Stomach (tissue), 4 donors: ENCODE data around the gene MET.

ENCODE experiments used
- POLR2AphosphoS5 ChIP-seq, 3 donors: sonication (generic); formaldehyde crosslinking; IDR thresholded peaks; one replicate each; pipeline ENCODE4 v1.6.1; 2016; ENCODE audit warnings: antibody characterized with exemption in 3 of 3
- TF ChIP-seq, protein P1 (sequence below), 7 experiments: fragments of 450-650 bp in 4 of 7; fragments of 200-600 bp in 3 of 7; sonication (generic) in 3 of 7; IDR thresholded peaks; one replicate each; pipeline ENCODE4 v1.5.1; 2016 to 2019; ENCODE audit warnings: antibody characterized with exemption in 7 of 7, control low read depth in 2 of 7, mild to moderate bottlenecking in 1 of 7

DNA sequence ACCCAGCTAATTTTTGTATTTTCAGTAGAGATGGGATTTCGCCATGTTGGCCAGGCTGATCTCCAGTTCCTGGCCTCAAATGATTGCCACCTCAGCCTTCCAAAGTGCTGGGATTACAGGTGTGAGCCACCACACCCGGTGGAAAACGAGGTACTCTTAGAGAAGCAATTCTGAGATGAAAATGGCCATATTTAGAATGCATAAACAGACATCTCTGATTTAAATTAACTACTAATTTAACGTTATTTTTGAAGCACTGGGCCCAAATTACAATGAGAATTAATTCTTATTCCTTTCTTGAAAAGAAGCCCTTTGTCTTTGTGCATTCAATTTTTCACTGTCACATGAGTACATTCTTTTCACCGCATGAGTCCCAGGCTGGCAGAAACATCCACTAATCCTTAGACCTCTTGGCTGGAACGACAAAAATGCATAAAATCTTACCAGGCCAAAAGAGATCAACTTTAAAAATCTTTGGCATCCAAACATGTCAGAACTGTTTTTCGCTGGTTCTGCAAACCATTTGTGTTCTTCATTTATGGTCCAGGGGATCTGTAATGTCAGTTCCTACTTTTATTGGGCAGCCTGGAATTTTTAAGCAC lies 130.2 kb downstream of the MET start:
- TF ChIP-seq, protein P1, sequence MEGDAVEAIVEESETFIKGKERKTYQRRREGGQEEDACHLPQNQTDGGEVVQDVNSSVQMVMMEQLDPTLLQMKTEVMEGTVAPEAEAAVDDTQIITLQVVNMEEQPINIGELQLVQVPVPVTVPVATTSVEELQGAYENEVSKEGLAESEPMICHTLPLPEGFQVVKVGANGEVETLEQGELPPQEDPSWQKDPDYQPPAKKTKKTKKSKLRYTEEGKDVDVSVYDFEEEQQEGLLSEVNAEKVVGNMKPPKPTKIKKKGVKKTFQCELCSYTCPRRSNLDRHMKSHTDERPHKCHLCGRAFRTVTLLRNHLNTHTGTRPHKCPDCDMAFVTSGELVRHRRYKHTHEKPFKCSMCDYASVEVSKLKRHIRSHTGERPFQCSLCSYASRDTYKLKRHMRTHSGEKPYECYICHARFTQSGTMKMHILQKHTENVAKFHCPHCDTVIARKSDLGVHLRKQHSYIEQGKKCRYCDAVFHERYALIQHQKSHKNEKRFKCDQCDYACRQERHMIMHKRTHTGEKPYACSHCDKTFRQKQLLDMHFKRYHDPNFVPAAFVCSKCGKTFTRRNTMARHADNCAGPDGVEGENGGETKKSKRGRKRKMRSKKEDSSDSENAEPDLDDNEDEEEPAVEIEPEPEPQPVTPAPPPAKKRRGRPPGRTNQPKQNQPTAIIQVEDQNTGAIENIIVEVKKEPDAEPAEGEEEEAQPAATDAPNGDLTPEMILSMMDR (IDR thresholded peaks at IDR 0.05): no peak
- TF ChIP-seq POLR2AphosphoS5 (IDR thresholded peaks at IDR 0.05): no peak
